ENCODE data around the gene C3. TPM values are rescaled to one million over a fixed set of nuclear protein-coding genes. Genes with fewer than 3 reads are reported as not detected.

Gene C3
- total RNA-seq, 1 experiment from 2014 or later = 872 TPM

GRCh38 chr19:6730941-6731670 lies 10.7 kb upstream of the C3 start:
- intact Hi-C loops (cut with micrococcal nuclease) = no loop called here
- H3K27me3 Mint-ChIP-seq (ENCODE audit: insufficient read depth, unreplicated experiment) = no peaks in the 10 kb centered on the region
- TF ChIP-seq CTCF (IDR thresholded peaks at IDR 0.05; ENCODE audit: unreplicated experiment) = no peak
- no peak for DNase-seq (ENCODE audit: unreplicated experiment)
- POLR2A ChIA-PET = no interaction called here
- H3K4me1 Mint-ChIP-seq (ENCODE audit: insufficient read depth, unreplicated experiment) = peaks cover 9% of the 10 kb centered on the region
- peaks cover 31% of the 10 kb centered on the region for H3K36me3 Mint-ChIP-seq (ENCODE audit: insufficient read depth, unreplicated experiment)
- H3K27ac Mint-ChIP-seq (ENCODE audit: low read depth, unreplicated experiment) = no peak overlapping the region
- CTCF ChIA-PET = no interaction called here
- no peak overlapping the region for H3K4me3 Mint-ChIP-seq (ENCODE audit: unreplicated experiment)
- BruUV-seq (replicated peaks) = no TSS peak
- H3K9me3 Mint-ChIP-seq (ENCODE audit: unreplicated experiment) = no peaks in the 10 kb centered on the region

GRCh38 chr19:6730153-6730804 lies 9.8 kb upstream of the C3 start:
- no TSS peak for BruUV-seq (replicated peaks)
- intact Hi-C loops (cut with micrococcal nuclease) = no loop called here
- POLR2A ChIA-PET = interaction anchor here (0.6 kb wide), 1 partner anchor 7 kb away, joined by 3 read pairs; the partner anchor contains the start of gene GPR108
- no peaks in the 10 kb centered on the region for H3K27me3 Mint-ChIP-seq (ENCODE audit: insufficient read depth, unreplicated experiment)
- peaks cover 29% of the 10 kb centered on the region for H3K36me3 Mint-ChIP-seq (ENCODE audit: insufficient read depth, unreplicated experiment)
- H3K27ac Mint-ChIP-seq (ENCODE audit: low read depth, unreplicated experiment) = no peak overlapping the region
- no peak for DNase-seq (ENCODE audit: unreplicated experiment)
- CTCF ChIA-PET = no interaction called here
- H3K9me3 Mint-ChIP-seq (ENCODE audit: unreplicated experiment) = no peaks in the 10 kb centered on the region
- no peak overlapping the region for H3K4me3 Mint-ChIP-seq (ENCODE audit: unreplicated experiment)
- no peak for TF ChIP-seq CTCF (IDR thresholded peaks at IDR 0.05; ENCODE audit: unreplicated experiment)
- peaks cover 5% of the 10 kb centered on the region for H3K4me1 Mint-ChIP-seq (ENCODE audit: insufficient read depth, unreplicated experiment)

- Mint-ChIP-seq H3K9me3 (ENCODE audit: unreplicated experiment) (no peaks in the 10 kb centered on the region), H3K27ac (ENCODE audit: low read depth, unreplicated experiment) (no peak overlapping the region), H3K27me3 (ENCODE audit: insufficient read depth, unreplicated experiment) (no peaks in the 10 kb centered on the region), H3K4me3 (ENCODE audit: unreplicated experiment) (no peak overlapping the region), H3K4me1 (ENCODE audit: insufficient read depth, unreplicated experiment) (peaks cover 5% of the 10 kb centered on the region), H3K36me3 (ENCODE audit: insufficient read depth, unreplicated experiment) (peaks cover 33% of the 10 kb centered on the region)
- no peak for TF ChIP-seq CTCF (IDR thresholded peaks at IDR 0.05; ENCODE audit: unreplicated experiment)
- no TSS peak for BruUV-seq (replicated peaks)
- intact Hi-C loops (cut with micrococcal nuclease) = no loop called here
- ChIA-PET POLR2A (interaction anchor here (0.6 kb wide), 1 partner anchor 8 kb away, joined by 3 read pairs; the partner anchor contains the start of gene GPR108), CTCF (interaction anchor here (0.5 to 1.0 kb wide), 2 partner anchors 11 to 133 kb away, joined by 5 to 6 read pairs; no protein-coding TSS in a partner anchor)
- DNase-seq (ENCODE audit: unreplicated experiment) = no peak
These were observed 9.2 kb upstream of the C3 start for GRCh38 chr19:6729573-6730152.

GRCh38 chr19:6728346-6728745 lies 7.9 kb upstream of the C3 start:
- Mint-ChIP-seq H3K4me3 (ENCODE audit: unreplicated experiment) (no peak overlapping the region), H3K27me3 (ENCODE audit: insufficient read depth, unreplicated experiment) (no peaks in the 10 kb centered on the region), H3K9me3 (ENCODE audit: unreplicated experiment) (no peaks in the 10 kb centered on the region), H3K36me3 (ENCODE audit: insufficient read depth, unreplicated experiment) (peaks cover 20% of the 10 kb centered on the region), H3K4me1 (ENCODE audit: insufficient read depth, unreplicated experiment) (peaks cover 10% of the 10 kb centered on the region), H3K27ac (ENCODE audit: low read depth, unreplicated experiment) (no peak overlapping the region)
- TF ChIP-seq CTCF (IDR thresholded peaks at IDR 0.05; ENCODE audit: unreplicated experiment) = no peak
- intact Hi-C loops (cut with micrococcal nuclease) = no loop called here
- ChIA-PET CTCF (interaction anchor here (0.9 kb wide), 1 partner anchor 8 kb away, joined by 4 read pairs; no protein-coding TSS in a partner anchor), POLR2A (interaction anchor here (0.7 kb wide), 1 partner anchor 10 kb away, joined by 4 read pairs; no protein-coding TSS in a partner anchor)
- no TSS peak for BruUV-seq (replicated peaks)
- no peak for DNase-seq (ENCODE audit: unreplicated experiment)
